Activated CD8-positive, alpha-beta T cell treated with anti-CD3 and anti-CD28 coated beads for 36 hours (primary cell): ENCODE measurements around the gene SLC19A1. TPM values are rescaled to one million over a fixed set of nuclear protein-coding genes. Genes with fewer than 3 reads are reported as not detected.

ENCODE experiments used
- ATAC-seq: fragments of 200-7000 bp; cut with Tn5 transposase; one replicate; pipeline ENCODE4 v1.10.0; 2021; ENCODE audit warnings: mild to moderate bottlenecking, moderate library complexity
- CTCF ChIA-PET: fragments of 350-600 bp; sonication (Branson Sonifier 250); formaldehyde crosslinking; loops from one replicate; lab custom pipeline; 2021; ENCODE audit warnings: antibody characterized with exemption; lab: Charles Lee
- POLR2A ChIA-PET: fragments of 350-600 bp; sonication (Branson Sonifier 250); formaldehyde crosslinking; loops from one replicate; lab custom pipeline; 2021; ENCODE audit warnings: antibody characterized with exemption; lab: Charles Lee
- DNase-seq: peaks from one replicate; pipeline ENCODE4 v3.0.0-alpha.2; 2020
- H3K27ac Mint-ChIP-seq: one replicate; pipeline ENCODE4 v1.8.0; 2021; ENCODE audit warnings: mild to moderate bottlenecking, mixed read lengths
- H3K27me3 Mint-ChIP-seq: one replicate; pipeline ENCODE4 v1.8.0; 2021; ENCODE audit warnings: mixed read lengths
- H3K36me3 Mint-ChIP-seq: one replicate; pipeline ENCODE4 v1.8.0; 2021; ENCODE audit warnings: low read depth, mixed read lengths
- H3K4me1 Mint-ChIP-seq: one replicate; pipeline ENCODE4 v1.8.0; 2021; ENCODE audit warnings: low read depth, mixed read lengths
- H3K4me3 Mint-ChIP-seq: one replicate; pipeline ENCODE4 v1.8.0; 2021; ENCODE audit warnings: mild to moderate bottlenecking, moderate library complexity, mixed read lengths
- H3K9me3 Mint-ChIP-seq: one replicate; pipeline ENCODE4 v1.8.0; 2021; ENCODE audit warnings: mixed read lengths
- intact Hi-C: fragments of 100-400 bp; cut with micrococcal nuclease; formaldehyde crosslinking; loops from one replicate; pipeline ENCODE4 v1.10.0; 2022
- total RNA-seq, 2 experiments: library from RNA; stranded (reverse); gene quantifications; one replicate each; pipeline ENCODE4 v1.2.3, GENCODE V29; 2021
- TF ChIP-seq, protein P1 (sequence below): fragments of 200-600 bp; IDR thresholded peaks from one replicate; pipeline ENCODE4 v1.8.0; 2022; ENCODE audit warnings: antibody characterized with exemption, mild to moderate bottlenecking

The SLC19A1 gene
- total RNA-seq, 2 experiments from 2014 or later = 40.1 to 46.1 TPM

DNA sequence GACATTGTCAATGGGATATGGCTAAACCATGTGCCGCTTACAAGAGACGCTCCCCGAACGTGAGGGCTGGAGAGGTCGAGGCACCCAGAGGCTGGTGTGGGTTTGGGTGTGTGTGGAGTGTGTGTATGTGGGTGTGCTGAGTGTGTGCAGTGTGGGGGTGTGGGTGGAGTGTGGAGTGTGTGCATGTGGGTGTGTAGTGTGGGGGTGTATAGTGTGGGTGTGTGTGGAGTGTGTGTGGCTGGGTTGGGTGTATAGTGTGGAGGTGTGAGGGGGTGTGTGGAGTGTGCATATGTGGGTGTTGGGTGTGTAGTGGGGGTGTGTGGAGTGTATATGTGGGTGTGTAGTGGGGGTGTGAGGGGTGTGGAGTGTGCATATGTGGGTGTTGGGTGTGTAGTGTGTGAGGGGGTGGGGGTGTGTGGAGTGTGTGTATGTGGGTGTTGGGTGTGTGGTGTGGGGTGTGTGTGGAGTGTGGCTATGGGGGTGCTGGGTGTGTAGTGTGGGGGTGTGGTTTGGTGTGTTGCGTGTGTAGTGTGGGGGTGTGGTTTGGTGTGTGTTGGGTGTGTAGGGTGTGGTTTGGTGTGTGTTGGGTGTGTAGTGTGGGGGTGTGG is 42.2 kb downstream of the SLC19A1 start:
- ChIA-PET CTCF (no interaction called here), POLR2A (no interaction called here)
- Mint-ChIP-seq H3K4me3 (no peak overlapping the region), H3K27ac (peak overlapping the region; percentile 0), H3K36me3 (peaks cover 7% of the 10 kb centered on the region), H3K4me1 (peaks cover 4% of the 10 kb centered on the region), H3K27me3 (no peaks in the 10 kb centered on the region), H3K9me3 (no peaks in the 10 kb centered on the region)
- no peak for ATAC-seq
- TF ChIP-seq, protein P1, sequence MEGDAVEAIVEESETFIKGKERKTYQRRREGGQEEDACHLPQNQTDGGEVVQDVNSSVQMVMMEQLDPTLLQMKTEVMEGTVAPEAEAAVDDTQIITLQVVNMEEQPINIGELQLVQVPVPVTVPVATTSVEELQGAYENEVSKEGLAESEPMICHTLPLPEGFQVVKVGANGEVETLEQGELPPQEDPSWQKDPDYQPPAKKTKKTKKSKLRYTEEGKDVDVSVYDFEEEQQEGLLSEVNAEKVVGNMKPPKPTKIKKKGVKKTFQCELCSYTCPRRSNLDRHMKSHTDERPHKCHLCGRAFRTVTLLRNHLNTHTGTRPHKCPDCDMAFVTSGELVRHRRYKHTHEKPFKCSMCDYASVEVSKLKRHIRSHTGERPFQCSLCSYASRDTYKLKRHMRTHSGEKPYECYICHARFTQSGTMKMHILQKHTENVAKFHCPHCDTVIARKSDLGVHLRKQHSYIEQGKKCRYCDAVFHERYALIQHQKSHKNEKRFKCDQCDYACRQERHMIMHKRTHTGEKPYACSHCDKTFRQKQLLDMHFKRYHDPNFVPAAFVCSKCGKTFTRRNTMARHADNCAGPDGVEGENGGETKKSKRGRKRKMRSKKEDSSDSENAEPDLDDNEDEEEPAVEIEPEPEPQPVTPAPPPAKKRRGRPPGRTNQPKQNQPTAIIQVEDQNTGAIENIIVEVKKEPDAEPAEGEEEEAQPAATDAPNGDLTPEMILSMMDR = no peak
- DNase-seq = no peak
- intact Hi-C loops = no loop called here

DNA sequence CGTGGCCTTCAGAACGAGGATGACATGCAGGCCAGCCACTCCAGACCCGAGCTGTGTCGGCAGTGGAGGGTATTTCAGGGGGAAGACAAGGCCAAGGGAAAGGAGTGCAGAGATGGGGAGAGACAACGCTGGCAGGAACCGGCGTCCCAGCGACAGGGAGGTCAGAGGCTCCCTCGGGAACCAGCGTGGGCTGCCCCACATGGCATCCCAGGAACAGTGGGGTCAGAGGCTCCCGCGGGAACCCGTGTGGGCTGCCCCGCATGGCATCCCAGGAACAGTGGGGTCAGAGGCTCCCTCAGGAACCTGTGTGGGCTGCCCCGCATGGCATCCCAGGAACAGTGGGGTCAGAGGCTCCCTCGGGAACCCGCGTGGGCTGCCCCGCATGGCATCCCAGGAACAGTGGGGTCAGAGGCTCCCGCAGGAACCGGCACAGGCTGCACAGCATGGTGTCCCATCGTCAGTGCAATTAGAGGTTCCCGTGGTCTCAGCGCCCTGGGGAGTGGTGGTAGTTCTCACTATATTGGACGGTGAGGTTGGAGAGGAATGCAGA is 43.0 kb downstream of the SLC19A1 start:
- Mint-ChIP-seq H3K36me3 (peaks cover 7% of the 10 kb centered on the region), H3K27ac (peak overlapping the region; percentile 0), H3K9me3 (no peaks in the 10 kb centered on the region), H3K4me3 (no peak overlapping the region), H3K4me1 (peaks cover 4% of the 10 kb centered on the region), H3K27me3 (no peaks in the 10 kb centered on the region)
- POLR2A ChIA-PET = no interaction called here
- ATAC-seq (no peak), DNase-seq (no peak)
- TF ChIP-seq, protein P1 = no peak
- CTCF ChIA-PET = no interaction called here
- intact Hi-C loops = no loop called here

DNA sequence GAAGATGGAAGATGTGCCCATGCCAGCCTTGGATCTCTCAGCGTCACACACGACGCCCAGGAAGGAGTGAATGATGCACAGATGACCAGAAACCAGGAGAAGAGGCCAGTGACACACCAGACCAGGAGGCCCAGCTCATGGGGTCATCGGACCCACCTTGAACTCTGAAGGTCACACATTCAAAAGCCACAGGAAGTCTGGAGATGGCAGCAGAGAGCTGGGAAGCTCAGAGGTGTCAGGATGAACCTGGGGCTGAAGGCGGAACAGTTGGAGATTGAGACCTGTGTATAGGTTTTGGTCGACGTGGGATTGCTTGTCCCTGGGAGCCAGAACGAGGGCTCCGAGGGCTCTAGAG is 43.6 kb downstream of the SLC19A1 start:
- peaks cover 4% of the 10 kb centered on the region for H3K4me1 Mint-ChIP-seq
- ATAC-seq = no peak
- no peak overlapping the region for H3K4me3 Mint-ChIP-seq
- ChIA-PET CTCF (no interaction called here), POLR2A (no interaction called here)
- no peaks in the 10 kb centered on the region for H3K27me3 Mint-ChIP-seq
- intact Hi-C loops = no loop called here
- peaks cover 7% of the 10 kb centered on the region for H3K36me3 Mint-ChIP-seq
- TF ChIP-seq, protein P1 = no peak
- no peak overlapping the region for H3K27ac Mint-ChIP-seq
- no peak for DNase-seq
- no peaks in the 10 kb centered on the region for H3K9me3 Mint-ChIP-seq

DNA sequence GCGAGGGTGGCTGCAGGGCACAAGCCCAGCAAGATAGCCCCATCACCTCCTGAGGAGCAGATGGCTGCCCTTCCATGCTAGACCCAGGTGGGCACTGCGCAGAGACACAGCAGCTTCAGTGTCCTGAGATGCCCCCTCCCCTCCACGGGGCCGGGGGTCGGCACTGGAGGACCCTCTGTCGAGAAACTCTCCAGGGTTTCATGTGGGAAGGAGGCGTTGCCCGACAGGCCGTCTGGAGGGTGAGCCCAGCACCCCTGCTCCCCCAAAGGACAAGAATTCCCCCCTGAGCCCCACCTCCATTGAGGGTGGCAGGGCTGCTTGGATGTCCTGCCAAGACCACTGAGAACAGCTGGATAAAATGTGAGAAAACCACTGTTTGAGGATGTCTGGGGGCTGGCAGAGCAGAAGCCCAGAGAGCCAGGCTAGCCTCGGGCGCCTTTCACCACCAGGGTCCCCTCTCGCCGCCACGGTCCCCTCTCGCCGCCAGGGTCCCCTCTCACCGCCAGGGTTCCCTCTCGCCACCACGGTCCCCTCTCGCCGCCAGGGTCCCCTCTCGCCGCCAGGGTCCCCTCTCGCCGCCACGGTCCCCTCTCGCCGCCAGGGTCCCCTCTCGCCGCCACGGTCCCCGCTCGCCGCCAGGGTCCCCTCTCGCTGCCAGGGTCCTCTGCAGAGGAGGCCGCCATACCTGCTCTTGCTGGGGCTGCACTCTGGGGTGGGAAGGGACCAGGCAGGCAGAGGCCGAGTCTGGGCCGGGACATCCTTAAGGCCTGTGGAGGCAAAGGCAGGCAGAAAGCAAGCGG is 44.2 kb downstream of the SLC19A1 start:
- no peak overlapping the region for H3K27ac Mint-ChIP-seq
- no peaks in the 10 kb centered on the region for H3K27me3 Mint-ChIP-seq
- TF ChIP-seq, protein P1 = no peak
- no peaks in the 10 kb centered on the region for H3K9me3 Mint-ChIP-seq
- intact Hi-C loops = no loop called here
- peaks cover 7% of the 10 kb centered on the region for H3K36me3 Mint-ChIP-seq
- peaks cover 4% of the 10 kb centered on the region for H3K4me1 Mint-ChIP-seq
- DNase-seq (no peak), ATAC-seq (no peak)
- CTCF ChIA-PET = no interaction called here
- no peak overlapping the region for H3K4me3 Mint-ChIP-seq
- POLR2A ChIA-PET = no interaction called here
